SK-N-MC (cell line): ENCODE results near the gene PLEKHA6.

ENCODE experiments used
- DNase-seq: peaks from one replicate; pipeline ENCODE4 v3.0.0-alpha.2; 2011; ENCODE audit warnings: low read depth, low spot score
- H3K27ac ChIP-seq: fragments of 200-600 bp; sonication (generic); 2 replicates; pipeline ENCODE4 v1.5.1; 2016; ENCODE audit warnings: mixed run types
- H3K36me3 ChIP-seq: fragments of 200-600 bp; sonication (generic); 2 replicates; pipeline ENCODE4 v1.6.1; 2017; ENCODE audit warnings: antibody characterized with exemption, low read length, mixed read lengths; ENCODE audit not compliant: insufficient read depth
- H3K4me3 ChIP-seq: fragments of 200-600 bp; sonication (generic); 2 replicates; pipeline ENCODE4 v1.5.1; 2016
- H3K9ac ChIP-seq: fragments of 200-600 bp; sonication (generic); 2 replicates; pipeline ENCODE4 v1.8.0; 2017; ENCODE audit warnings: mixed run types, mixed read lengths; ENCODE audit not compliant: insufficient read length
- H3K9me3 ChIP-seq: fragments of 200-600 bp; sonication (generic); 2 replicates; pipeline ENCODE4 v1.6.1; 2017; ENCODE audit warnings: low read depth, mild to moderate bottlenecking, antibody characterized with exemption, low read length, moderate library complexity, mixed read lengths
- EZH2 ChIP-seq: fragments of 200-600 bp; sonication (generic); IDR thresholded peaks from one replicate; pipeline ENCODE4 v1.6.1; 2017; ENCODE audit warnings: antibody characterized with exemption
- FOXP2 ChIP-seq: optimal IDR thresholded peaks from 2 replicates; pipeline ENCODE3; 2011; ENCODE audit warnings: mild to moderate bottlenecking, moderate library complexity; ENCODE audit not compliant: insufficient read depth; ENCODE audit errors: extremely low read length, control extremely low read depth
- POLR2AphosphoS5 ChIP-seq: IDR thresholded peaks from 2 replicates; pipeline ENCODE4 v1.6.1; 2012; ENCODE audit warnings: mild to moderate bottlenecking, low read depth, low read length, borderline replicate concordance

The PLEKHA6 gene

GRCh38 chr1:204254031-204254661 is 105.6 kb downstream of the PLEKHA6 start:
- Histone ChIP-seq H3K9me3 (no peaks in the 10 kb centered on the region), H3K27ac (no peak overlapping the region), H3K9ac (no peak overlapping the region), H3K4me3 (no peak overlapping the region), H3K36me3 (no peaks in the 10 kb centered on the region)
- TF ChIP-seq POLR2AphosphoS5 (no peak), EZH2 (no peak)
- no peak for DNase-seq

- Histone ChIP-seq H3K9me3 (no peaks in the 10 kb centered on the region), H3K9ac (no peak overlapping the region), H3K4me3 (no peak overlapping the region), H3K36me3 (no peaks in the 10 kb centered on the region), H3K27ac (no peak overlapping the region)
- DNase-seq: no peak
- TF ChIP-seq POLR2AphosphoS5: no peak
- no peak for TF ChIP-seq FOXP2
- no peak for TF ChIP-seq EZH2
These were observed 107.6 kb downstream of the PLEKHA6 start for GRCh38 chr1:204251926-204252689.

GRCh38 chr1:204251286-204251685 is 108.4 kb downstream of the PLEKHA6 start:
- no peak for TF ChIP-seq POLR2AphosphoS5
- TF ChIP-seq FOXP2: no peak
- no peak for TF ChIP-seq EZH2
- H3K27ac ChIP-seq: no peak overlapping the region
- no peaks in the 10 kb centered on the region for H3K36me3 ChIP-seq
- H3K9me3 ChIP-seq: no peaks in the 10 kb centered on the region
- H3K9ac ChIP-seq: no peak overlapping the region
- no peak for DNase-seq
- H3K4me3 ChIP-seq: no peak overlapping the region

GRCh38 chr1:204250428-204251030 is 109.2 kb downstream of the PLEKHA6 start:
- no peak for DNase-seq
- no peaks in the 10 kb centered on the region for H3K9me3 ChIP-seq
- TF ChIP-seq POLR2AphosphoS5: no peak
- no peak for TF ChIP-seq FOXP2
- TF ChIP-seq EZH2: no peak
- H3K4me3 ChIP-seq: no peak overlapping the region
- no peaks in the 10 kb centered on the region for H3K36me3 ChIP-seq
- H3K27ac ChIP-seq: no peak overlapping the region
- no peak overlapping the region for H3K9ac ChIP-seq

GRCh38 chr1:204249736-204250427 is 109.8 kb downstream of the PLEKHA6 start:
- DNase-seq: no peak
- TF ChIP-seq EZH2: no peak
- TF ChIP-seq POLR2AphosphoS5: no peak
- TF ChIP-seq FOXP2: no peak
- H3K36me3 ChIP-seq: no peaks in the 10 kb centered on the region
- no peak overlapping the region for H3K4me3 ChIP-seq
- no peak overlapping the region for H3K9ac ChIP-seq
- no peak overlapping the region for H3K27ac ChIP-seq
- H3K9me3 ChIP-seq: no peaks in the 10 kb centered on the region

- Histone ChIP-seq H3K4me3 (no peak overlapping the region), H3K9ac (no peak overlapping the region), H3K36me3 (no peaks in the 10 kb centered on the region), H3K9me3 (no peaks in the 10 kb centered on the region), H3K27ac (no peak overlapping the region)
- DNase-seq: no peak
- TF ChIP-seq POLR2AphosphoS5: no peak
- TF ChIP-seq FOXP2: no peak
- no peak for TF ChIP-seq EZH2
These were observed 110.8 kb downstream of the PLEKHA6 start for GRCh38 chr1:204248954-204249353.

GRCh38 chr1:204246876-204247275 is 112.9 kb downstream of the PLEKHA6 start:
- H3K9ac ChIP-seq: no peak overlapping the region
- H3K36me3 ChIP-seq: no peaks in the 10 kb centered on the region
- DNase-seq: no peak
- no peak overlapping the region for H3K4me3 ChIP-seq
- H3K9me3 ChIP-seq: no peaks in the 10 kb centered on the region
- H3K27ac ChIP-seq: no peak overlapping the region
- no peak for TF ChIP-seq EZH2
- TF ChIP-seq FOXP2: no peak
- TF ChIP-seq POLR2AphosphoS5: no peak

GRCh38 chr1:204242920-204243319 is 116.8 kb downstream of the PLEKHA6 start:
- Histone ChIP-seq H3K9me3 (no peaks in the 10 kb centered on the region), H3K36me3 (no peaks in the 10 kb centered on the region), H3K9ac (no peak overlapping the region), H3K4me3 (no peak overlapping the region), H3K27ac (no peak overlapping the region)
- TF ChIP-seq POLR2AphosphoS5 (no peak), EZH2 (no peak), FOXP2 (no peak)
- no peak for DNase-seq
